Measurements from ENCODE around the gene SELENOH.
"Not testable (repeated sequence)": the region's sequence is repeated elsewhere in the genome, so short reads cannot be mapped to it uniquely, and the experiment has no call there.

SELENOH gene

GRCh38 chr11:57741132-57742086 is at the start of gene SELENOH:
TSS of gene SELENOH (plus strand) at chr11:57741491. CDS start at chr11:57741596, 105 bp downstream.
- peak; percentile 97 for DNase-seq (ENCODE audit: low spot score)

- no peak for DNase-seq (ENCODE audit: low spot score)
Measured at GRCh38 chr11:57698843-57699365, 42.4 kb upstream of the SELENOH start.

GRCh38 chr11:57699813-57700212 is 41.5 kb upstream of the SELENOH start:
- DNase-seq (ENCODE audit: low spot score) = no peak

GRCh38 chr11:57700425-57700824 is 40.9 kb upstream of the SELENOH start:
- DNase-seq (ENCODE audit: low spot score) = no peak

GRCh38 chr11:57703341-57703740 is 38.0 kb upstream of the SELENOH start:
- no peak for DNase-seq (ENCODE audit: low spot score)

GRCh38 chr11:57704932-57705331 is 36.4 kb upstream of the SELENOH start:
- no peak for DNase-seq (ENCODE audit: low spot score)

GRCh38 chr11:57705432-57705831 is 35.9 kb upstream of the SELENOH start:
- DNase-seq (ENCODE audit: low spot score) = not testable (repeated sequence)

- DNase-seq (ENCODE audit: low spot score) = no peak
Measured at GRCh38 chr11:57709802-57710367, 31.4 kb upstream of the SELENOH start.

GRCh38 chr11:57711414-57712255 is 29.7 kb upstream of the SELENOH start, which contains the start of gene MED19:
TSS of gene MED19 (minus strand) at chr11:57712215. CDS start at chr11:57712179, 36 bp downstream.
- peak; percentile 81 for DNase-seq (ENCODE audit: low spot score)

GRCh38 chr11:57712256-57713150 is 28.8 kb upstream of the SELENOH start, which contains the start of gene TMX2:
TSS of gene TMX2 (plus strand) at chr11:57712593. CDS start at chr11:57712619, 26 bp downstream.
- DNase-seq (ENCODE audit: low spot score) = peak; percentile 95

GRCh38 chr11:57713835-57714234 is 27.5 kb upstream of the SELENOH start:
- DNase-seq (ENCODE audit: low spot score) = no peak

GRCh38 chr11:57716726-57717125 is 24.6 kb upstream of the SELENOH start:
- DNase-seq (ENCODE audit: low spot score) = not testable (repeated sequence)

GRCh38 chr11:57727185-57727584 is 14.1 kb upstream of the SELENOH start:
- no peak for DNase-seq (ENCODE audit: low spot score)

- DNase-seq (ENCODE audit: low spot score) = no peak
Measured at GRCh38 chr11:57728829-57729228, 12.5 kb upstream of the SELENOH start.

GRCh38 chr11:57729479-57729878 is 11.8 kb upstream of the SELENOH start:
- no peak for DNase-seq (ENCODE audit: low spot score)

GRCh38 chr11:57732661-57733060 is 8.6 kb upstream of the SELENOH start:
- DNase-seq (ENCODE audit: low spot score) = no peak

- no peak for DNase-seq (ENCODE audit: low spot score)
Measured at GRCh38 chr11:57735619-57736298, 5.5 kb upstream of the SELENOH start.

GRCh38 chr11:57742087-57742452 is 779 bp downstream of the SELENOH start:
- DNase-seq (ENCODE audit: low spot score) = no peak

GRCh38 chr11:57744357-57744756 is 3.1 kb downstream of the SELENOH start:
- DNase-seq (ENCODE audit: low spot score) = no peak

GRCh38 chr11:57745206-57745605 is 3.9 kb downstream of the SELENOH start:
- DNase-seq (ENCODE audit: low spot score) = no peak
